ENCODE results near the gene MLYCD. TPM values are rescaled to one million over a fixed set of nuclear protein-coding genes. Genes with fewer than 3 reads are reported as not detected.
A peak's percentile ranks its signal among the peaks of the same experiment; 100 is the strongest.

Gene MLYCD
- total and polyA plus RNA-seq, 2 experiments from 2014 or later: 3.2 to 7.2 TPM

GRCh38 chr16:83915081-83915480, 16.2 kb downstream of the MLYCD start:
- peaks cover 88% of the 10 kb centered on the region for H3K36me3 Mint-ChIP-seq (ENCODE audit: low read depth)

More at GRCh38 chr16:83915081-83915480, 16.2 kb downstream of the MLYCD start:
- H3K27ac Mint-ChIP-seq: no peak overlapping the region
- no peaks in the 10 kb centered on the region for H3K4me1 ChIP-seq (ENCODE audit: insufficient read depth)
- H3K9me2 ChIP-seq (ENCODE audit: insufficient read depth): no peaks in the 10 kb centered on the region
- peaks cover 18% of the 10 kb centered on the region for H3K27me3 Mint-ChIP-seq (ENCODE audit: insufficient read depth, low read depth, poor library complexity)
- peaks cover 12% of the 10 kb centered on the region; the same call in 1 of the 2 replicates for H3F3A ChIP-seq (replicated peaks; ENCODE audit: low read depth)
- peaks cover 2% of the 10 kb centered on the region; the same call in 1 of the 3 replicates for H3K4me1 Mint-ChIP-seq
- no peaks in the 10 kb centered on the region for H3K79me2 ChIP-seq (replicated peaks; ENCODE audit: insufficient read depth)
- H2AFZ ChIP-seq: no peak overlapping the region
- TF ChIP-seq POLR2AphosphoS5 (IDR thresholded peaks at IDR 0.05; ENCODE audit: low read depth): no peak
- TF ChIP-seq NANOG (IDR thresholded peaks at IDR 0.05; ENCODE audit: borderline replicate concordance): no peak
- no peak for TF ChIP-seq STAT1 (IDR thresholded peaks at IDR 0.05; ENCODE audit: unreplicated experiment)
- no peak for TF ChIP-seq REST (IDR thresholded peaks at IDR 0.05; ENCODE audit: unreplicated experiment)
- no peak for TF ChIP-seq EZH2phosphoT487 (IDR thresholded peaks at IDR 0.05; ENCODE audit: unreplicated experiment)
- TF ChIP-seq ETS1 (IDR thresholded peaks at IDR 0.05): no peak
- TF ChIP-seq CREB1 (CRISPR knock-in tag; IDR thresholded peaks at IDR 0.05; ENCODE audit: low read depth): no peak
- TF ChIP-seq EZH2 (IDR thresholded peaks at IDR 0.05; ENCODE audit: low read depth, unreplicated experiment): no peak
- no peak for TF ChIP-seq ZNF114 (CRISPR knock-in tag; IDR thresholded peaks at IDR 0.05)
- peaks cover 10% of the 10 kb centered on the region; the same call in 1 of the 2 replicates for H3K36me3 ChIP-seq (ENCODE audit: insufficient read depth)
- H3K4me3 Mint-ChIP-seq: no peak overlapping the region
- no peak for DNase-seq (ENCODE audit: low spot score)
- no peak overlapping the region for H3K4me3 ChIP-seq
- no peak for ATAC-seq
- 0 out of 2 replicates have a peak overlapping the region, but pooled peaks have one; percentile 69 for H3K27ac ChIP-seq (ENCODE audit: low read depth)
- H3K27me3 ChIP-seq (ENCODE audit: insufficient read depth): no peaks in the 10 kb centered on the region
- H4K20me1 ChIP-seq (replicated peaks; ENCODE audit: insufficient read depth): no peaks in the 10 kb centered on the region; the same call in 1 of the 2 replicates
- H3K9me3 Mint-ChIP-seq: peaks cover 18% of the 10 kb centered on the region
- H3K4me2 ChIP-seq: no peak overlapping the region

All from GM23338 (cell line).